GM19025 (cell line): ENCODE data around the gene PPP1R36.
"Not testable (repeated sequence)": the region's sequence is repeated elsewhere in the genome, so short reads cannot be mapped to it uniquely, and the experiment has no call there.

Experiments used
- ATAC-seq: cut with Tn5 transposase; IDR thresholded peaks from one replicate; pipeline ENCODE4 v1.9.1; 2021; ENCODE audit warnings: mild to moderate bottlenecking, low read depth, moderate library complexity; ENCODE audit not compliant: unreplicated experiment

PPP1R36 gene

GRCh38 chr14:64518229-64518628 is 31.5 kb upstream of the PPP1R36 start:
- no peak for ATAC-seq

GRCh38 chr14:64520699-64521098 is 29.1 kb upstream of the PPP1R36 start:
- ATAC-seq, result no peak

GRCh38 chr14:64522591-64523355 is 27.0 kb upstream of the PPP1R36 start:
- ATAC-seq, result no peak

GRCh38 chr14:64525354-64525753 is 24.4 kb upstream of the PPP1R36 start:
- no peak for ATAC-seq

- no peak for ATAC-seq
Observed at GRCh38 chr14:64531567-64531966, 18.2 kb upstream of the PPP1R36 start.

- ATAC-seq, result no peak
Observed at GRCh38 chr14:64536488-64537245, 13.1 kb upstream of the PPP1R36 start.

GRCh38 chr14:64540208-64541202 is 9.3 kb upstream of the PPP1R36 start, which contains the start of gene HSPA2:
HSPA2 (plus strand) TSS chr14:64540741; CDS start chr14:64540850, 109 bp downstream.
- peak; percentile 94 for ATAC-seq

- ATAC-seq, result no peak
Observed at GRCh38 chr14:64541261-64541971, 8.3 kb upstream of the PPP1R36 start.

GRCh38 chr14:64541972-64542835 is 7.6 kb upstream of the PPP1R36 start:
- no peak for ATAC-seq

GRCh38 chr14:64542836-64543201 is 6.9 kb upstream of the PPP1R36 start:
- ATAC-seq, result no peak

- no peak for ATAC-seq
Observed at GRCh38 chr14:64544607-64545312, 5.0 kb upstream of the PPP1R36 start.

GRCh38 chr14:64549016-64549415 is 745 bp upstream of the PPP1R36 start:
- no peak for ATAC-seq

- no peak for ATAC-seq
Observed at GRCh38 chr14:64550621-64551333, 1.0 kb downstream of the PPP1R36 start.

GRCh38 chr14:64554556-64554955 is 4.8 kb downstream of the PPP1R36 start:
- no peak for ATAC-seq

GRCh38 chr14:64556526-64556925 is 6.8 kb downstream of the PPP1R36 start:
- ATAC-seq, result no peak

- not testable (repeated sequence) for ATAC-seq
Observed at GRCh38 chr14:64558216-64558615, 8.5 kb downstream of the PPP1R36 start.

- ATAC-seq, result no peak
Observed at GRCh38 chr14:64561631-64562030, 11.9 kb downstream of the PPP1R36 start.

- no peak for ATAC-seq
Observed at GRCh38 chr14:64562436-64562835, 12.7 kb downstream of the PPP1R36 start.
